ENCODE data around the gene NTF4.

NTF4 gene

DNA sequence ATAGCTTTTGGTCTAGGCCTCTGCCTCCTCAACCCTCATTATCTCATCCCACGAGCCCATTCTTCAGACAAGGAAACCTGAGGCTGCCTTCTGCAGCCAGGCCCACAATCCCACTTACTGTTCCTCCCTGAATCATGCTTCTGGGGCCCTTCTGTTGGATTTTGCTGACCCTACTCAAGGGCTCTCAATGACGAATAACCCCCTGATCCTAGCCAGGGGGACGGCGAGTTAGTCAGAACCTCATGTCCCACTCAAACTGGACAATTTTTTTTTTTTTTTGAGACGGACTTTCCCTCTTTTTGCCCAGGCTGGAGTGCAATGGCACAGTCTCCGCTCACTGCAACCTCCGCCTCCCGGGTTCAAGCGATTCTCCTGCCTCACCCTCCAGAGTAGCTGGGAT, 42.5 kb downstream of the NTF4 start:
- ATAC-seq, result no peak
- no peak for TF ChIP-seq ARNTL (CRISPR knock-in tag; IDR thresholded peaks at IDR 0.05; ENCODE audit: borderline replicate concordance, low read depth)
- TF ChIP-seq, protein P1, sequence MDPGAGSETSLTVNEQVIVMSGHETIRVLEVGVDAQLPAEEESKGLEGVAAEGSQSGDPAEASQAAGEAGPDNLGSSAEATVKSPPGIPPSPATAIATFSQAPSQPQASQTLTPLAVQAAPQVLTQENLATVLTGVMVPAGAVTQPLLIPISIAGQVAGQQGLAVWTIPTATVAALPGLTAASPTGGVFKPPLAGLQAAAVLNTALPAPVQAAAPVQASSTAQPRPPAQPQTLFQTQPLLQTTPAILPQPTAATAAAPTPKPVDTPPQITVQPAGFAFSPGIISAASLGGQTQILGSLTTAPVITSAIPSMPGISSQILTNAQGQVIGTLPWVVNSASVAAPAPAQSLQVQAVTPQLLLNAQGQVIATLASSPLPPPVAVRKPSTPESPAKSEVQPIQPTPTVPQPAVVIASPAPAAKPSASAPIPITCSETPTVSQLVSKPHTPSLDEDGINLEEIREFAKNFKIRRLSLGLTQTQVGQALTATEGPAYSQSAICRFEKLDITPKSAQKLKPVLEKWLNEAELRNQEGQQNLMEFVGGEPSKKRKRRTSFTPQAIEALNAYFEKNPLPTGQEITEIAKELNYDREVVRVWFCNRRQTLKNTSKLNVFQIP (CRISPR knock-in tag; IDR thresholded peaks at IDR 0.05; ENCODE audit: borderline replicate concordance, low read depth), result no peak
- TF ChIP-seq, protein P2, sequence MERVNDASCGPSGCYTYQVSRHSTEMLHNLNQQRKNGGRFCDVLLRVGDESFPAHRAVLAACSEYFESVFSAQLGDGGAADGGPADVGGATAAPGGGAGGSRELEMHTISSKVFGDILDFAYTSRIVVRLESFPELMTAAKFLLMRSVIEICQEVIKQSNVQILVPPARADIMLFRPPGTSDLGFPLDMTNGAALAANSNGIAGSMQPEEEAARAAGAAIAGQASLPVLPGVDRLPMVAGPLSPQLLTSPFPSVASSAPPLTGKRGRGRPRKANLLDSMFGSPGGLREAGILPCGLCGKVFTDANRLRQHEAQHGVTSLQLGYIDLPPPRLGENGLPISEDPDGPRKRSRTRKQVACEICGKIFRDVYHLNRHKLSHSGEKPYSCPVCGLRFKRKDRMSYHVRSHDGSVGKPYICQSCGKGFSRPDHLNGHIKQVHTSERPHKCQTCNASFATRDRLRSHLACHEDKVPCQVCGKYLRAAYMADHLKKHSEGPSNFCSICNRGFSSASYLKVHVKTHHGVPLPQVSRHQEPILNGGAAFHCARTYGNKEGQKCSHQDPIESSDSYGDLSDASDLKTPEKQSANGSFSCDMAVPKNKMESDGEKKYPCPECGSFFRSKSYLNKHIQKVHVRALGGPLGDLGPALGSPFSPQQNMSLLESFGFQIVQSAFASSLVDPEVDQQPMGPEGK (CRISPR knock-in tag; IDR thresholded peaks at IDR 0.05; ENCODE audit: borderline replicate concordance), result no peak
- no peak for TF ChIP-seq TOX (CRISPR knock-in tag; IDR thresholded peaks at IDR 0.05; ENCODE audit: borderline replicate concordance)
- no peak for TF ChIP-seq OSR1 (CRISPR knock-in tag; IDR thresholded peaks at IDR 0.05)
- no peak for TF ChIP-seq ZFP30 (CRISPR knock-in tag; IDR thresholded peaks at IDR 0.05)
- TF ChIP-seq ZNF70 (CRISPR knock-in tag; IDR thresholded peaks at IDR 0.05), result no peak
- TF ChIP-seq ZNF8 (CRISPR knock-in tag; IDR thresholded peaks at IDR 0.05), result no peak
- TF ChIP-seq ZNF565 (CRISPR knock-in tag; conservative IDR thresholded peaks at IDR 0.05; ENCODE audit: low read depth), result no peak
- no peak for TF ChIP-seq ISL1 (CRISPR knock-in tag; IDR thresholded peaks at IDR 0.05)
- TF ChIP-seq, protein P3, sequence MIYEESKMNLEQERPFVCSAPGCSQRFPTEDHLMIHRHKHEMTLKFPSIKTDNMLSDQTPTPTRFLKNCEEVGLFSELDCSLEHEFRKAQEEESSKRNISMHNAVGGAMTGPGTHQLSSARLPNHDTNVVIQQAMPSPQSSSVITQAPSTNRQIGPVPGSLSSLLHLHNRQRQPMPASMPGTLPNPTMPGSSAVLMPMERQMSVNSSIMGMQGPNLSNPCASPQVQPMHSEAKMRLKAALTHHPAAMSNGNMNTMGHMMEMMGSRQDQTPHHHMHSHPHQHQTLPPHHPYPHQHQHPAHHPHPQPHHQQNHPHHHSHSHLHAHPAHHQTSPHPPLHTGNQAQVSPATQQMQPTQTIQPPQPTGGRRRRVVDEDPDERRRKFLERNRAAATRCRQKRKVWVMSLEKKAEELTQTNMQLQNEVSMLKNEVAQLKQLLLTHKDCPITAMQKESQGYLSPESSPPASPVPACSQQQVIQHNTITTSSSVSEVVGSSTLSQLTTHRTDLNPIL (CRISPR knock-in tag; IDR thresholded peaks at IDR 0.05; ENCODE audit: low read depth), result no peak
- no peak for TF ChIP-seq CSDC2 (CRISPR knock-in tag; IDR thresholded peaks at IDR 0.05)

DNA sequence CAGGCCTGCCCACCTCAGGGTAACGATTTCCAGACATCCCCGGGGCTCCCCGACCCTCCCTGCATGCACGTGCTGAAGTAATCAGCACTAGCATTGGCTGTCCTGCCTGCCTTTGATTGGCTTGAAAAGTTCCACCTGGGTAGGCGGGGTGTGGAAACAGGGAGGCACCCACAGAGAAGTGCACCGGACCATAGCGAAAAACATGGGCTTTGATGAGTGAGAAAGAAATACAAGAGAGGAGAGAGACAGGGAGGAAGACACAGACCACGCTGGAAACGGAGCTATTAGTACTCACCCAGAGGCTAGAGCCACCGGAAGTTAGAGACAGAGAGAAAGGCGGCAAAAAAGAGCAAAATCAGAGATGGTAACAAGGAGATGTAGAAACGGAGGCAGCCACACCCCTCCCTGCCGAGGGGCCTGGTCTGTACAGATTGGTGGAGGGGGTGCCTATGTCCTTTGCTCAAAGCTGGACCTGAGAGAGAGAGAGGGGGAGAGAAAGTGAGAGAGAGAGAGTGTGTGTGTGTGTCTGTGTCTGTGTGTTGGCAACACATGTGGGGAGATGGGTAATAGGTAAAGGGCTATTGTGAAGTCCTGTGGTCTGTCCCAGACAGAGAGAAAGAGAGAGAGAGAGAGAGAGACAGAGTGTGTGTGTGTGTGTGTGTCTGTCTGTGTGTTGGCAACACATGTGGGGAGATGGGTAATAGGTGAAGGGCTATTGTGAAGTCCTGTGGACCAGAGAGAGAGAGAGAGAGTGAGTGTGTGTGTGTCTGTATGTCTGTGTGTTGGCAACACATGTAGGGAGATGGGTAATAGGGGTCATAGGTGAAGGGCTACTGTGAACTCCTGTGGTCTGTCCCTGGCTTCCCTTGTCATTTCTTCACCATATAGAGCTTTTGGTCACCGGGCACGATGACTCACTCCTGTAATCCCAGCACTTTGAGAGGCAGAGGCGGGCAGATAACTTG, 43.4 kb downstream of the NTF4 start:
- ATAC-seq, result no peak
- TF ChIP-seq, protein P2 (CRISPR knock-in tag; IDR thresholded peaks at IDR 0.05; ENCODE audit: borderline replicate concordance), result no peak

DNA sequence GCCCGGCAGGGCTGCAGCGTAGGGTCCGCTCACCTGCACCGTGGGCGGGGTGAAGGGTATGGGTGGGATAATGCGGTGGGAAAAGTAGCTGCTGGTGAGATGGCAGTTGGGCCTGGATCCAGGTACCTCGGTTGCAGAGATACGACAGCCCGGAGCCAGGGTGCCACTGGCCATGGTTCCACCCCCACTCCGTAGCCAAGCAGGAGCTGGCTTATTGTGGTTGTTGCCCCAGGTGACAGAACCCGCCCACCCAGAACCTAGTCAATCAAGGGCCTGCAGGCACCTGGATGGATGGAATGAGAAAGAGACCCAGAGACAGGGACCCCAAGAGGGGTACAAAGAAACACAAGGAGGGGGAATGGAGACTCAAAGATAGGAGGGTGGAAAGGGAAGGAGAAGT, 44.3 kb downstream of the NTF4 start:
- ATAC-seq, result no peak
- no peak for TF ChIP-seq ISL1 (CRISPR knock-in tag; IDR thresholded peaks at IDR 0.05)
- TF ChIP-seq PPARA (CRISPR knock-in tag; IDR thresholded peaks at IDR 0.05; ENCODE audit: borderline replicate concordance), result no peak
- TF ChIP-seq, protein P4, sequence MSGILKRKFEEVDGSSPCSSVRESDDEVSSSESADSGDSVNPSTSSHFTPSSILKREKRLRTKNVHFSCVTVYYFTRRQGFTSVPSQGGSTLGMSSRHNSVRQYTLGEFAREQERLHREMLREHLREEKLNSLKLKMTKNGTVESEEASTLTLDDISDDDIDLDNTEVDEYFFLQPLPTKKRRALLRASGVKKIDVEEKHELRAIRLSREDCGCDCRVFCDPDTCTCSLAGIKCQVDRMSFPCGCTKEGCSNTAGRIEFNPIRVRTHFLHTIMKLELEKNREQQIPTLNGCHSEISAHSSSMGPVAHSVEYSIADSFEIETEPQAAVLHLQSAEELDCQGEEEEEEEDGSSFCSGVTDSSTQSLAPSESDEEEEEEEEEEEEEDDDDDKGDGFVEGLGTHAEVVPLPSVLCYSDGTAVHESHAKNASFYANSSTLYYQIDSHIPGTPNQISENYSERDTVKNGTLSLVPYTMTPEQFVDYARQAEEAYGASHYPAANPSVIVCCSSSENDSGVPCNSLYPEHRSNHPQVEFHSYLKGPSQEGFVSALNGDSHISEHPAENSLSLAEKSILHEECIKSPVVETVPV (CRISPR knock-in tag; IDR thresholded peaks at IDR 0.05), result no peak
- TF ChIP-seq TCF4 (CRISPR knock-in tag; IDR thresholded peaks at IDR 0.05; ENCODE audit: borderline replicate concordance), result no peak
- TF ChIP-seq CSDC2 (CRISPR knock-in tag; IDR thresholded peaks at IDR 0.05), result no peak
- TF ChIP-seq, protein P1 (CRISPR knock-in tag; IDR thresholded peaks at IDR 0.05; ENCODE audit: borderline replicate concordance, low read depth), result no peak
- TF ChIP-seq ZFP30 (CRISPR knock-in tag; IDR thresholded peaks at IDR 0.05), result no peak
- no peak for TF ChIP-seq BACH2 (CRISPR knock-in tag; IDR thresholded peaks at IDR 0.05; ENCODE audit: borderline replicate concordance)
- TF ChIP-seq ARNTL (CRISPR knock-in tag; IDR thresholded peaks at IDR 0.05; ENCODE audit: borderline replicate concordance, low read depth), result no peak
- TF ChIP-seq SNAI2 (CRISPR knock-in tag; IDR thresholded peaks at IDR 0.05), result no peak
- TF ChIP-seq, protein P3 (CRISPR knock-in tag; IDR thresholded peaks at IDR 0.05; ENCODE audit: low read depth), result no peak
- TF ChIP-seq ZFP3 (CRISPR knock-in tag; IDR thresholded peaks at IDR 0.05), result no peak
- no peak for TF ChIP-seq OSR1 (CRISPR knock-in tag; IDR thresholded peaks at IDR 0.05)
- no peak for TF ChIP-seq ZNF565 (CRISPR knock-in tag; conservative IDR thresholded peaks at IDR 0.05; ENCODE audit: low read depth)
- TF ChIP-seq ESRRG (CRISPR knock-in tag; IDR thresholded peaks at IDR 0.05), result no peak
- TF ChIP-seq, protein P2 (CRISPR knock-in tag; IDR thresholded peaks at IDR 0.05; ENCODE audit: borderline replicate concordance), result no peak

Measured in SK-N-SH treated with all-trans-retinoic acid at 6 μM for 48 hours (cell line).